T-helper 22 cell (primary cell): ENCODE data around the gene IGSF8.
"Not testable (repeated sequence)": the region's sequence is repeated elsewhere in the genome, so short reads cannot be mapped to it uniquely, and the experiment has no call there.

Source experiments
- DNase-seq: peaks from one replicate; pipeline ENCODE4 v3.0.0-alpha.2; 2020; ENCODE audit warnings: low read depth

The IGSF8 gene

GRCh38 chr1:160127381-160127780 is 29.0 kb upstream of the IGSF8 start:
- no peak for DNase-seq

GRCh38 chr1:160126342-160126741 is 27.9 kb upstream of the IGSF8 start:
- not testable (repeated sequence) for DNase-seq

DNA sequence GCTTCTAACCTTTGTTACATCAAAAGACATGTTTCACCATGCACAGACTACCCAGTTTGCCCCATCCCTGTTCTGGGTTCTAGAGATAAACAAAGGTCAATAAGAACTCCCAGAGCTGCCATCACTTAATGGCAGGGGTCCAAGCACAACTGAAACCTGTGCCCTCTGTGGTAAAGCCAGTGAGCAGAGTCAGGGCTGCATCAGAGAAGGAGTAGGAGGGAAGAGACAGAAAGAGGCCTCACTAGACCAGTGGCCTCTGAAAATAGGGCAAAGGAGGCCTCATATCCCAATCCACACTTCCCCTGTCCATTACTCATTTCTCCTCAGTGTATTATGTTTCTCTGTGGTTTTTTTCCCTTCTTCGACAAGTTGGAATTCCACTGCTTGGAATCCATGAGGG is 27.3 kb upstream of the IGSF8 start:
- no peak for DNase-seq

DNA sequence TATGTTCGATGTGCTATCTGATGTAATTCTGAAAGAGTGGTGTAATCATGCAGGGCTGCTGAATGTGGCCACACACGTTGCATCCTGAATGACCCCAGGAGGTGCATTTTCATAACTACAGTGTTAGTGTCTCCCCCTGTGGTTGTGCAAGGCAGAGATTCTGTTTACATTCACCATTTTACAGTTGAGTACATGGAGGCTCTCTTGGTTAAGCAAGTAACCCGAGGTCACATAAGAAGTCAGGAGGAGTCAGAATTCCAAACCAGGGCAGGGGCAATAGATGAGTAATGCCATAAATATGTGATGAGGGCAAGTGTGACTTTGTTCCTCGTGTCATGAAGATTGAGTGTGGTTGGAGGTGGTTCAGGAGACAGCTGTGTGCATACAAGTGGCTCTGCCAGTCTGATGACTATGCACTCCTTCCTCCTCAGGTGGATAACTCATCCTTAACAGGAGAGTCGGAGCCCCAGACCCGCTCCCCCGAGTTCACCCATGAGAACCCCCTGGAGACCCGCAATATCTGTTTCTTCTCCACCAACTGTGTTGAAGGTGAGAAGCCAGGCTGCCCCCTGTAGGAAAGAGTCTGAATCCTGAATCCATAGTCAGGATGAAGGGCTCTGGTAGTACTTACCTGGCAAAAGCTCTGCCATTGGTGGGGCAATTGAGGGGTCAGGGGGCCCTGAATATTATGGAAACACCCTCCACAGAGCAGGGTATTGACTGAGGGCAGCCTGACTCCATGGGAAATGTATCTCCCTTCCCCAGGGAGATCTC is 26.5 kb upstream of the IGSF8 start:
- no peak for DNase-seq

- DNase-seq, result no peak
Measured at GRCh38 chr1:160123726-160124125, 25.3 kb upstream of the IGSF8 start.

- DNase-seq, result no peak
Measured at GRCh38 chr1:160122978-160123495, 24.6 kb upstream of the IGSF8 start.

DNA sequence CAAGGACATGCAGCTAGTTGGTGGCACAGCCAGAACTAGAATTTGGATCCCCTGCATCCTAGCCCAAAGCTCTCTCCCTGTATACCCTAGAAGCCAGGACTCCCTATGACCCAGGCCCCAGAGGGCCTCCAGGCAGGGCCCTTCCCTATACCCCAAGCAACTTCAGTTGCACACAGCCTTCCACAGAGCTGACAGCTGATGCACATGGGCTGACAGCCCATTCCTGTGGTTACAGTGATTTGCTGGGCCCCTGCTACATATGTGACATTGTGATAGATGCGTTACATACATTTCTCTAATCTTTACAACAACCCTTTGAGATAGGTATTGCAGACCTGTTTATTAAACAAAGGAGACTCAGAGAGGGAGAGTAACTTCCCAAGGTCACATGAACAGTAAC is 23.0 kb upstream of the IGSF8 start:
- no peak for DNase-seq

GRCh38 chr1:160120797-160121196 is 22.4 kb upstream of the IGSF8 start:
- DNase-seq, result no peak

GRCh38 chr1:160118928-160119327 is 20.5 kb upstream of the IGSF8 start:
- no peak for DNase-seq

DNA sequence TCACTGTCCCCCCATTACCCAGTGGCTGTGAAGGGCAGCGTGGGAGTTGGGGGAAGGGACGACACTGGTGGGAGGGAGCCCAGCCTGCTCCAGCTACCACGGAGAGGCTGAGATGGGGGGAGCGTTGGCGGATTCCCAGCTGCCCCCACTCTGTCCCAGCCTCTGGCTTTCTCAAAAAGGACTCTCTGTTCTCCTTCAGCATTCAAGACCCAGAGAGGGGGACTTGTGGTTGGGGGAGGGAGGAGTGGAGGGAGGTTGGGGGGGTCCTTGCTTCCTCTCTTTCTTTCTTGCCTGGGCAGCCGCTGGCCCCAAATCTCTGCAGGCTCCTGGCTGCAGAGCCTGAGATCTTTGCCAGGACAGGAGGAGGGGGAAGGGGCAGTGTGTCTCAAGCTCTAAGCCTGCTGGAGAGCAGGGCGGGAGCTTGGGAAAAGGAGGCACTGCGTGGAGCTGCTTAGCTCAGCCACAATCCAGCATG is 19.3 kb upstream of the IGSF8 start:
- DNase-seq, result no peak

DNA sequence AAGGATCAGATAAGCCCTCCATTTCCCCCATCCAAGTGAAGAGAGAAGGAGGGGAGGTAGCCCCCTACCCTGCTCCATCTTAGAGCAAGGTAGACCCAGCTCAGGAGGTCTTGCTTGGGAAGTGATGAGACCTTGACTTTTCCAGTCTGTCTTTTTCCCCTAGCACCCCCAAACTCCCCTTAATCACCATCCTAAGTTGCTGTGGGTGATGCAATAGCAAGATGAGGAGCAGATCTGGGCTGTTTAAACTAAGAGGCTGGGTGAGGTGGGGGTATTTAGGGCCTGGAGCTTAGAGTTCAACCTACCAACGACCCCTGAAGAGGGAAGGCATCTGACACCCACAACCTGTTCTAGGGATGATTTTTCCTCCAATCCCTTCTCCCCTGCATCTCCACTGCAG is 18.9 kb upstream of the IGSF8 start:
- no peak for DNase-seq

DNA sequence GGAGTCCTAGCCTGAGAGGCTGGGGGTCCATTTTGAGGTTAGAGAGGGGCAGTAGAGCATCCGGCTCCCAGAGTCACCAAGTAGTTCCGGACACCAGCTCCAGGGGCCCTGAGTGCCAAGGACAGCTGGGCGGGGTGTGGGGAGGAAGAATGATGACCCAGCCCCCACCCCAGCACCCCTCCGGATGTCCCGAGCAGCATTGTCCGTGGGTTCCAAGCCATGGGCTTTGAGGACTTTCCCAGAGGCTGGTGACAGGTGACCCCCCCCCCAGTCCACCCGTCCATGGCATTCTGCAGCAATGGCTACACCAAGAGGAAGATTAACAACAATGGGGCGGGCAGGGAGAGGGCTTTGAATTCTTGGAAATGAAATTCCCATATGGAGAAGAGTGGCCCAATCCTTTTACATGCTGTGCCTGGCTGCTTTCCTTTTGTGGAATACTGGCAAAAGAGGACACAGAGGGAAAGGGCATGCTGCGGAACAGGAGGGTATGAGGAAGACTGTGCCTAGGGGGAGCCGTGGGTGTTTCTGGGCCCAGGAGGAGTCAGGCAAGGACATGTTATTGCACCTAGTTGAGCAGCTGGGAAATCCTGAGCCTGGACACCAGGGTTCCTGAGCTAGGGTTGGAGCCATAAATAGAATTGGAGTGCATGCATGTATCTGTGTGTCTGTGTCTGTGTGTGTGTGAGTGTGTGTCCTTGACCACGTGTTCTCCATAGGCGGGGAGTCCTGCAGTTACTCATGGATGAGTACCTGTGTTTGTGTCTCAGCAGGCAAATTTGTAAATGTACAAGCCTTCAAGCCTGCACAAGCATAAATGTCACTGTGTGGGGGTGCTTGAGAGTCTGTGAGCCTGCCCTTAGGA is 18.1 kb upstream of the IGSF8 start:
- no peak for DNase-seq

DNA sequence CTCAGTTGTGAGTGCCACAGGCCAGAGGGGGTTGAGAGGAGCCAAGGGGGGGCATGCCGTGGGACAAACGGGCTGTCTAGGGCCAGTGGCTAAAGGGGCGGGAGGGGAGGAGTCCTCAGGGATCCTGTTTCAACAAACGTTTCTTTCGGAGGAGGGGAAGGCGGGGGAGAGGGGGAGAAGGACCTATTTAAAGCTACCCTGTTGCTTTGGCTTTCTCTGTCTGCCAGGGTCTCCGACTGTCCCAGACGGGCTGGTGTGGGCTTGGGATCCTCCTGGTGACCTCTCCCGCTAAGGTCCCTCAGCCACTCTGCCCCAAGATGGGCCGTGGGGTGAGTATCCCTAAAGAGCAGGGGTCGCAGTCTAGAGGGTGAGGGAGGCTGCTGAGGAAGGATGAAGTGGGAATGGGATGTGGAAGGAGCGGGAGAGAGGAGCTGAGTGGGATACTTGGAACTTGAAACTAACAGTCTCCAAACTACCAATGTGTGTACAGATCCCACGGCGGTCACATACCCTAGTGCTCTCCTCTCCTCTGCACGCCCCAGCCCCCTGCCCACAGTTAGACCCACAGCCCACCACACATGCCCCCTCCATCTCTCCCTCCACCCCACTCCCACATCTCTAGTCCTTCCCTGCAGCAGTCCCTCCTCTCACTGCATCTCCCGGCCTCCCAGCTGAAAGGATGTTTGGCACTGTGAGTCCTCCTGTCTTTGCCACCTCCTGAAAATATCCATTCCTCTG is 17.3 kb upstream of the IGSF8 start, which contains the start of gene ATP1A2:
TSS of gene ATP1A2 (plus strand) at position 215 of the 738 bp plus-strand sequence. CDS start at position 318, 103 bp downstream.
- DNase-seq, result no peak

GRCh38 chr1:160114085-160114484 is 15.7 kb upstream of the IGSF8 start:
- DNase-seq, result no peak

DNA sequence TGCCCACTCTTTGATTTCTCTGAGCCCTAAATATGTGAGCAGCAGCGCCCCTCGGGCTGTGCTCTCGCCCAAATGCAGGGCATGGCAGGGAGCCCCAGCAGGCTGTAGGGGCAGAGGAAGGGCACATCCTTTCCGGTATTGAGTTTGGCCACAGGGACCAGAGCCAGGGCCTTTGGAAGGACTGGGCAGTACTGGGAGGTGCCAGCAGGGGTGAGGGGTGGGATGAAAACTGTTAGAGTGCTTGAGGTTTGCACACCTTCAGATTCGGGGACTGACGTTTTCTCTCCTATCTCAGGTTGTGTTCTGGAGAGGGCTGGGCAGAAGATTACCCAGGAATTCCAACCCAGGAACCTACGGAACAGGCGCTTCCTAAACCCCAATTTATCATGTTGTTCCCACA is 15.0 kb upstream of the IGSF8 start:
- no peak for DNase-seq

GRCh38 chr1:160112357-160112756 is 13.9 kb upstream of the IGSF8 start:
- DNase-seq, result no peak

DNA sequence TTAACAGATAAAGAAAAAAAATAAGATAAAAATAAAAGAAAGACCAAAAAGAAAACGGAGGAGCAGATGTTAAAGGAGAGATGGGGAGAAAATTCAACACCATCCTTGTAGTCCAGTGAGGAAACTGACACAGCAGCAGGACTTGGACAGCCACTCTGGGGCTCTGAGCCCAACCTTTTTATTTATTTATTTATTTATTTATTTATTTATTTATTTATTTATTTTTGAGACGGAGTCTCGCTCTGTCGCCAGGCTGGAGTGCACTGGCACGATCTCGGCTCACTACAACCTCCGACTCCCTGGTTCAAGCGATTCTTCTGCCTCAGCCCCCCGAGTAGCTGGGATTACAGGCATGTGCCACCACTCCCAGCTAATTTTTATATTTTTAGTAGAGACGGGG is 13.0 kb upstream of the IGSF8 start:
- not testable (repeated sequence) for DNase-seq

GRCh38 chr1:160109686-160110085 is 11.3 kb upstream of the IGSF8 start:
- no peak for DNase-seq

DNA sequence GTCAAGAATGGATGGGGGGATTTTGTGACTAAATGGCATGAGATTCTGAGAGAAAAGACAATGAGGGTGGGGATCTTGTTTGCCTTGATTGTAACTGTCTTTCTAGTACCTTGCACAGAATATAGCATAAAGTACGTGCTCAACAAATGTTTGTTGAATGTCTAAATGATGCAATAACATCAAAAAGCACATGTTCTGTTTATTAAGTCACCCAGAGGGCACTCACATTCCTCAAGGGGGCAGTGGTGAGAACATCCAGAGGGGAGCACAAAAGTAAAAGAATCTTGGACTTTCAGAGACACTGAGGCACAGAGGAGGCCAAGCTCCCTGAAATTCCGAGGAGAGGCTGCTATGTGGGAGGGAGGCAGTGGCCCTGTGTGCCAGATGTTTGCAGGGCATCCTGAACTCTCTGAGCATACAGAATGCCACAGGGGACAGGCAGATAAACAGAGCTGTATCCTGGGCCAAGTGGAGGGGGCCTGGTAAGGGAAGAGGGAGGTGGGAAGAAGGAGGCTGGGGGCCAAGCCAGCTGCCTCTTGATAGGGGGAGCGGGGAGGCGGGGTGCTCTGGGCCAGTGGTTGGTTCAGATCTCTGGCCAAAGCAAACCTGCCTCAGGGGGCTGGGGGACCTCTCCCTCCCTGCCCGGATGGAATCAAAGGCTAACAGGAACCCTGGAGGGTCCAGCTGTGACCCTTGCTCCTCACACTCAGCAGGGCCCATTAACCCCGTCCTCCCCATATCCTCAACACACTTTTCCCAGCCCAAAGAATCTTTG is 10.7 kb upstream of the IGSF8 start:
- DNase-seq, result no peak

GRCh38 chr1:160107512-160107911 is 9.1 kb upstream of the IGSF8 start:
- DNase-seq, result no peak

DNA sequence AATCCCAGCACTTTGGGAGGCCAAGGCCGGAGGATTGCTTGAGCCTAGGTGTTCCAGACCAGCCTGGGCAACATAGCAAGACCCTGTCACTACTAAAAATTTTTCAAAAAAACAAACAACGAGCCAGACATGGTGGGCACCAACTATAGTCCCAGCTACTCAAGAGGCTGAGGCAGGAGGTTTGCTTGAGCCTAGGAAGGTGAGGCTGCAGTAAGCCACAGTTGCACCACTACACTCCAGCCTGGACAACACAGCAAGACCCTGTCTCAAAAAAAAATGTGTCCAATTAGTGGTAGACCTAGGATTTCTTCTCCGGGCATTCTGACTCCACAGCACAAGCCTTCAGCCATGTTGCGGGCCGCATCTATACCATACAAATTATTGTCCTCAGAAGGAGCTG is 6.7 kb upstream of the IGSF8 start:
- DNase-seq, result no peak
